Middle frontal gyrus (tissue), 1 donor: ENCODE measurements around the gene ERMAP.
"Not testable (repeated sequence)": the region's sequence is repeated elsewhere in the genome, so short reads cannot be mapped to it uniquely, and the experiment has no call there.

Source experiments
- DNase-seq: peaks from one replicate; pipeline ENCODE4 v3.0.0-alpha.2; 2015; ENCODE audit warnings: low spot score; ENCODE audit errors: extremely low spot score

ERMAP gene

DNA sequence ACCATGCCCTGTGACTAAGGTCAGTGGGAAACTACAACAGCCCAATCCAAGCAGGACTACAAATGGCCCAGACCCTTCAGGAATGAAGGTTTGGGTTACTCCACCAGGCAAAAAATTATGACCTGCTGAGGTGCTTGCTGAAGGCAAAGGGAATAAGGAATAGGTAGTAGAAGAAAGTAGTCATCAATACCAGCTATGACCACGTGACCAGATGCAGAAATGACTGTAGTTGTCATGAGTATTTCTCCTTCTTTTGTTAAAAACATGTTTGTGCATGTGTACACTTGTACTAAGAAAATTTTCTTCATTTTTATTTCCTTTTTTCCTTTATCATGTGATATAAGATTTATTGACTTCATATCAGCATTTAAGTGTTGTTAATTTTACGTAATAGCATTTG is 52.3 kb downstream of the ERMAP start:
- DNase-seq = not testable (repeated sequence)

DNA sequence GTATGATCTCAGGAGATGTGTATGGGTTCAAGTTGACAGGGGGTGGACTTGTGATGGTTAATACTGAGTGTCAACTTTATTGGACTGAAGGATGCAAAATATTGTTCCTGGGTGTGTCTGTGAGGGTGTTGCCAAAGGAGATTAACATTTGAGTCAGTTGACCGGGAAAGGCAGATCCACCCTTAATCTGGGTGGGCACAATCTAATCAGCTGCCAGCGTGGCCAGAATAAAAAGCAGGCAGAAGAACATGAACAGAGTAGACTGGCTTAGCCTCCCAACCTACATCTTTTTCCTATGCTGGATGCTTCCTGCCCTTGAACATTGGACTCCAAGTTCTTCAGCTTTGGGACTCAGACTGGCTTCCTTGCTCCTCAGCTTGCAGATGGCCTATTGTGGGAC is 52.8 kb downstream of the ERMAP start:
- not testable (repeated sequence) for DNase-seq

DNA sequence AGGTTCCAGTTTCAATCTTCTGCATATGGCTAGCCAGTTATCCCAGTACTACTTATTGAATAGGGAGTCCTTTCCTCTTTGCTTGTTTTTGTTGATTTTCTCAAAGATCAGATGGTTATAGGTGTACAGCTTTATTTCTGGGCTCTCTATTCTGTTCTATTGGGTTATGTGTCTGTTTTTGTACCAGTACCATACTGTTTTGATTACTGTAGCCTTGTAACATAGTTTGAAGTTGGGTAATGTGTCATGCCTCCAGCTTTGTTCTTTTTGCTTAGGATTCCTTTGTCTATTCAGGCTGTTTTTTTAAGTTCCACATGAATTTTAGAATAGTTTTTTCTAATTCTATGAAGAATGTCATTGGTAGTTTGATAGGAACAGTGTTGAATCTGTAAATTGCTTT is 56.2 kb downstream of the ERMAP start:
- DNase-seq = not testable (repeated sequence)

DNA sequence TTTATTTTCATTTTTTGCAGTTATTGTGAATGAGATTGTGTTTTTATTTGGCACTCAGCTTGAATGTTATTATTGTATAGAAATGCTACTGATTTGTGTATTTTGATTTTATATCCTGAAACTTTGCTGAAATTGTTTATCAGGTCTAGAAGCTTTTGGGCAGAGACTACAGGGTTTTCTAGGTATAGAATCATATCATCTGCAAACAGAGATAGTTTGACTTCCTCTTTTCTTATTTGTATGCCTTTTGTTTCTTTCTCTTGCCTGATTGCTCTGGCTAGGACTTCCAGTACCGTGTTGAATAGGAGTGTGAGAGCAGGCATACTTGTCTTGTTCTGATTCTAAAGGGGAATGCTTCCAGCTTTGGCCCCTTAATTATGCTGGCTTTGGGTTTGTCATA is 56.7 kb downstream of the ERMAP start:
- no peak for DNase-seq

DNA sequence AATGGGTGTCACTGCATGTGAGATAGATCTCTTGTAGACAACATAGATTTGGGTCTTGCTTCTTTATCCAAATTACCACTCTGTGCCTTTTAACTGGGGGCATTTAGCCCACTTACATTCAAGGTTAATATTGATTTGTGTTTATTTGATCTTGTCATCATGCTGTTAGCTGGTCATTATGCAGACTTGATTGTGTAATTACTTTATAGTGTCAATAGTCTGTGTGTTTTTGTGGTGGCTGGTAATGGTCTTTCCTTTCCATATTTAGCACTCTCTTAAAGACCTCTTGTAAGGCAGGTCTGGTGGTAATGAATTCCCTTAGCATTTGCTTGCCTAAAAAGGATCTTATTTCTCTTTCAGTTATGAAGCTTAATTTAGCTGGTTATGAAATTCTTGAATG is 59.1 kb downstream of the ERMAP start:
- no peak for DNase-seq

DNA sequence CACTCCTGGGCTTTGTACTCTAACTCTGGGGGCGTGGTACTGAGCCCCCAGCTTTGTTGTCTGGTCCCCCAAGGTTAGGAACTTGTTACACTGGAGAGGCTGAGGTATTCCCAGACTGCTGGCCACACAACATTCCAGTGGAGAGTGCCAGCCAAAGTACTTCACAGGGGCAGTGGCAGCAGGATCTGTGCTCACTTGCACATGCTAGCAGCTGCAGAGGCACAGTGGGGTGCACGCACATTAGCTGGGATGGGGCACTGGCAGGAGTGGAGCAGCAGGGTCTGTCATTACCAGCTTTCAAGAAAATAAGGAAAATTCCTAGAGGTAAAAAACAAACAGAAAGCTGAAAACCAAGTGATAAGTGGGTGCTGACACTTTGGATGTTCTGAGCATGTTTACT is 60.5 kb downstream of the ERMAP start:
- DNase-seq = no peak

DNA sequence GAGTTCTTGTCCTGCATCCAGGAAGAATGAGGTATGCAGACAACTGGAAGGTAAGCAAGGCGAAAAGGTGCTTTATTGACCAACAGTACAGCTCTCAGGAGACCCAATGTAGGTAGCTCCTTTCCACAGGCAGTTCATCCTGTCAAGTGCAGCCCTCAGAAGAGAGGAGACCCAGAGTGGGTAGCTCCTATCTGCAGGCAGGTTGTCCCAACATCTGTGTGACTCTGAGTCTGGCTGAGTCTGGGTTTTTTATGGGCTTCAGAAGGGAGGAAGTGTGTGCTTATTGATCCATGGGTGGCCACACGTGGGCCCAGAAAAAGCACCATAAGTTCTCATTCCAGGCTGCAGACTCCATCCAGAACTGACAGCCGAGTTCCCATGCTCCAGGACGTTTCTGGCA is 63.5 kb downstream of the ERMAP start:
- no peak for DNase-seq

DNA sequence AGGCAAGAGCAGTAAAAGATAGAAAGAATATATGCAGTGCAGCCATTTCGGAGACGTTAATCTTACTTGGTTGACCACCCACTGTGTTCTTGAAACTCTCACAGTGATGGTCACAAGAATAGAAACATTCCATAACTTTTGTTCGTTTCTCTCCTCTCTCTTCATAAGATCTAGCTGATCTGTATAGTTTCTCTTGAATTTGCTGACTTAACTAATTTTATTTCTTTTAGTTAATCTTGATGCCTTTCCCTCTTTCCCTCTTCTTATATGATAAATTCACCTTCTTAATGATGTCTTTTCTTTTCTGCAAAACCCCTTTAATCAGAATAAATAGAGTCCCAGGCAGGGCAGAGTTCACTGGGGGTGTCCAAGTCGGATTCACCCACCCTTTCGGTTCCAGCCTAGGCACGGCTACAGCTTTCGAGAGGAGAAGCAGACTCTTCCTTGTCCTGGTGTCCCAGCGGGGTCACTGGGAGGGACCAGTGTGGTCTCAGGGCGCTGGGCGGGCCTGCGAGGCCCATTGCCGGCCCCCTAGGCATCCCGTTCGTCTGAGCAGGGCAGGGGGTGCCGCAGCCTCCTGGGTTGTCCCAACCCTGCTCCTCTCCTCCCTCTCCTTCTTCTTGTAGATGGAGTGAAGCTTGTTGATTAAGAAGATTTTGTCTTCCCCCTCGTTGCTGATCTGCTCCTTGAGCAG is 69.3 kb downstream of the ERMAP start:
- DNase-seq = no peak

DNA sequence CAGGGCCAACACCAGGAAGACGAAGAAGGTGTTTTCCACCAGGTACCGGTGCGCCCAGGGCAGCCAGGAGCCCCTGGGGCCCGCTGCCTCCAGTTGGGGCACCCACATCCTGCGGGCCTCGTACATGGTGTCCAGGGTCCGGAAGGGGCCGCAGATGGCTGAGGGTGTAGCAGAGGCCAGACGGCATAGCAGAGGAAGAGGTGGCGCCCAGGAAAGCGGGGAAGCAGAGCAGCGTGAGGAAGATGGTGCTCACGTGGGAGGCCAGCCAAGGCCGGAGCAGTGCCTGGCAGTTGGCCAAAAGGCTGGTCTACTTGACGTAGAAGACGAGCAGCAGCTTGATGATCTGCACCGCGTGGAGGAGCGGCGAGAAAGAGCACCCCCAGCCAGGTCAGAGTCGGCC is 69.9 kb downstream of the ERMAP start:
- no peak for DNase-seq

DNA sequence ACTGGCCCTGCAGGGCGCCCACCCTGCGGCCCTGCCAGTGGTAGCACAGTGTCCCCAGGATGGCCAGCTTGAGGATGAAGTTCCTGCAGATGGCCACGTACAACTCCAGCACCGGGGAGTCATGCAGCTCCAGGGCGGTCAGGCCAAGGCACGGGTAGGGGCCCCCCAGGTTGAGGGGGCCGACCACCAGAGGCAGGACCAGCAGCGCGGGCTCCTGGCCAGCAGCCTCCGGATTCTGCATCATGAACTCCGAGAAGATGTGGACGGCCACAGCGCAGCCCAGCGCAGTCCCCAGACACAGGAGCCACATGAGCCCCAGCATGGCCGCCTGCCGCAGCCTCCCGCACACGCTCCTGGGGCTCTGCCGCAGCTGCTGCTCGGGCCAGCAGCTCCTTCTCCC is 70.4 kb downstream of the ERMAP start:
- no peak for DNase-seq

DNA sequence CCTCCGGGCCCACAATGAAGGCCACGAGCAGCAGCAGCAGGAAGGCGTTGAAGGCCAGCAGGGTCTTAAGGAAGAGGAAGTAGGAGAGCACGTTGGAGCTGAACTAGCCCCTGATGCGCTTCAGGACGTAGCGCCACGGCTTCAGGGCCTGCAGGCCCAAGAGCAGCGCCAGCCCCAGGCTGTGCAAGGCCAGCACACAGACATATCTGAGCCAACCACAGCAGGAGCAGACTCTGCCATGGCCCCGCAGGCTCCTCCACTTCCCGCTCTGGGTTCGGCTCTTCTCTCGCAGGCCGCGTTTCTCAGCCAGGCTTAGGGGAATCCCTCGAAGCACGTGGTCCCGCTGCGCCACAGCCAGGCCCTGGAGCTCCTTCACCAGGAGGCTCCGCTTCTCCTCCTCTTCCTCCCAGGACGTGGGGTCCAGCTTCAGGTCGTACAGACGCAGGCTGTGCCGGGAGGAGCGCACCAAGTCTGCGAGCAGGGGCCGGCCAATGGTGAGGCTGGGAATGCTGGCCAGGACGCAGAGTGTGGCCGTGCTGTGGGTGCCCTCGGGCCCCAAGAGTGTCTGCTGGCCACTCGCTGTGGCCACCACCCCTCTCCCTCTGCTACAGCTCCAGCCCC is 71.2 kb downstream of the ERMAP start:
- no peak for DNase-seq

DNA sequence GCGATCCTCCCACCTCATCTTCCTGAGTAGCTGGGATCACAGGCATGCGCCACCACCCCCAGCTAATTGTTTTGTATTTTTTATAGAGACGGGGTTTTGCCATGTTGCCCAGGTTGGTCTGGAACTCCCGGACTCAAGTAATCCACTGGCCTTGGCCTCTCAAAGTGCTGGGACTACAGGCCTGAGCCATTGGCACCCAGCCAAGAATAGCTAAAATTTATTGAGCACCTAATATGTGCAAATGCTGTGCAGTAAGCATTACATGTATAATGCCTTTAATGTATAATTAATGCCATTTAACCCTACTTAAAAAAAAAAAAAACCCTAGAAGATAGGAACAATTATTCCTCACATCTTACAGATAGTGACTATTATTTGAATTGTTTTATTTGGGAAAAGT is 72.3 kb downstream of the ERMAP start:
- no peak for DNase-seq

DNA sequence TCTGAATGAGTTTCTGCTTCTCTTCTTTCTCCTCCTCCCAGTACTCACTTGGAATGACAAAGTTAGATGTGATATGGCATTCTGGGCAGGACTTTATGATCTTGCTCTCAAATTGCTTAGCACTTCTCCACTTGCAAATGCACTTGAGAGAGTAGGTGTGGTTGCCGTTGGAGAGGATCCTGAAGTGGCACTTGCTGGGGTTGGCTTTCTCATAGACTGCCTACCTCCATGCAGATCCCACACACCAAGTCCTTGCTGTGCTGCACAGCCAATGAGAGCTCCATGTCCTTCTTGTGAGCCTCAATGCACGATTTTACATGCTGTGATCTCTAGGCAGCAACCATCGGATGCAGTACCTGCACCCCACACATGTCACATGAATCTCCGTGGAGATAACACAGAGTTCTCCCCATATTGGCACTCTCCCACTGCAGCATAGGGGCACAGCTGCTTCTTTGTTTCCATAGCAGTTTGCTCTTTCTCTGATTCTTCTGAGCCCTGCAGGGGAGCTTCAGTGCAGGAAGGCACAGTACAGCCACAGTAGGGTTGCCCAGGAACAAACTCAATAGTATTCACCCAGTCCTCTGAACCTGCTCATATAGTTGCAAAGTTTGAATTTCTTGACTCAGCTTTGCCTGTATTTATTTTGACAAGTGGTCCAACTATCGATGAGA is 74.7 kb downstream of the ERMAP start:
- no peak for DNase-seq
